H4 (cell line): Measurements from ENCODE around the gene JARID2. TPM values are rescaled to one million over a fixed set of nuclear protein-coding genes. Genes with fewer than 3 reads are reported as not detected.
"Not testable (repeated sequence)": the region's sequence is repeated elsewhere in the genome, so short reads cannot be mapped to it uniquely, and the experiment has no call there.

Experiments
- DNase-seq: peaks from one replicate; pipeline ENCODE4 v3.0.0-alpha.2; 2015; ENCODE audit warnings: low spot score
- total RNA-seq: library from RNA; depleted of rRNA; stranded (reverse); fragments of >200 nt; shearing (Covaris generic); gene quantifications from 2 replicates; pipeline ENCODE4 v1.2.3, GENCODE V29; 2014

Gene JARID2
- total RNA-seq, 1 experiment from 2014 or later, result 6.0 TPM

DNA sequence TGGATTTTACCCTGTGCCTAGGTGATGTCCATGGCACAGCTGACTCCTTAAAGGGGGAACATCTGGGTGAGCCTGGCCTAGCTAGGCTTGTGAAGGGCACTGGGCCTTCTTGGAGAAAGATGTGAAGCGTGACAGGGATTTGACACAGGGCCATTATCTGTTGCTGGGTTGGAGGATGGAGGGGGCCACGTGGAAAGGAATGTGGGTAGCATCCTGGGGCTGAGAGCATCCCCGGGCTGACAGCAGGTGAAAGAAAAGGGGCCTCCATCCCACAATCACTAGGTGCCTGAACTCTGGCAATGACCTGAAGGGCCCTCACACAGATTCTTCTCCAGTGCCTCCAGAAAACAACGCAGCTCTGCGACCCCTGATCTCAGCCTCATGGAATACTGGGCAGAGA lies 292.2 kb downstream of the JARID2 start:
- DNase-seq, result no peak

DNA sequence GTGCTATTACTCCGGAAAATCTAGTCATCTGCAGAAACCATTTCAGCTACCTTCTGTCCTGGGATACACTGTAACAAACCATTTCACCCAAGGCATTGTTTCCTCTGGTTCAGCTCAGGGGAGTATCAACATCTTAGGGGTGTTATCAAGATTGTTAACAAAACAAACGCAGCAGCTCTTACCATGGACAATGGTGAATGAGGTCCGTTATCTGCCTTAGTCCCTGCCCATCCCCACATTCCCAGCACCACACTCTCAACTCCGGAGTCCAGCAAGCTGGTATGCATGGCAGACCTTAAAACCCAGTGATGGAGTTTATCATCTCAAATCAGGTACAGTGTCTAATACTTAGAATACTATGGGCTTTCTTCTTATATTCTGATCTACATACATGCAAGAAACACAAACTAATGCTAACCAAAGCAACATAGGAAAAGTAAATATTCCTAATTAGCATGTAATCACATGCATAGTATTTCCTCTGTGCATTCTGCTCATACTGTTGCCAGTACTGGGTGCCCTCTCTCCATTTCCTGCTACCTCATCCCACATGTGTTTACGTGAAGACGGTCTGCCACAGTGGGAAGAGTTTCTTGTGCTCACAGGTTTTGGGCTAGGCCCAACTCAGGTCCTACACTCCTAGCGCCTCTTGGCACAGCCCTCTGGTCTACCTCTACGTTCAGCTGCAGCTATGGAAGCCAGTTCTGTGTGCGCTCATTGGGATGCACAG lies 293.1 kb downstream of the JARID2 start:
- DNase-seq, result no peak

DNA sequence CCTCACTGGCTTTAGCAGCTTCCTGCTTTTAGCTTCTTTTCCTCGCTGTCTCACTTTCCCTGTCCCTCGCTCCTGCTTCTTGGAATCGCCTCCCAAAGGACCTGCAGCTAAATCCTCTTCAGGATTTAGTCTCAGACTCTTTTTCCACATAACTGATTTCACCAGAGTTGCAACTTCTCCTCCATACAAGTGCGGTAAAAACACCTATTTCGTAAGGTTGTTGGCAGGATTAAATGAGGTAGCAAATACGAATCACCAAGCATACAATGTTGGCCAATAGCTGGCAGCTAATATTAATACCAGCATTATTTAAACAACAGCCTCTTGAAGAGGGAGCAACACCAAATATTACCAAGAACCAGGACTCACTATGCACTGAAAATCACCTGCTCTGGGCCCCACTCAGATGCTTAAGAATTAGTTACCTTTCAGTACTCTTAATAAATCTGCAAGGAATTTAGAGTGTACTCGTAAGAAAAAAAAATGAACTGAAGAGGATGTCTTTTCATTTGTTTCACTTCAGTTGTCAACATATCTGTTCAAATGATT lies 293.9 kb downstream of the JARID2 start:
- DNase-seq, result no peak

DNA sequence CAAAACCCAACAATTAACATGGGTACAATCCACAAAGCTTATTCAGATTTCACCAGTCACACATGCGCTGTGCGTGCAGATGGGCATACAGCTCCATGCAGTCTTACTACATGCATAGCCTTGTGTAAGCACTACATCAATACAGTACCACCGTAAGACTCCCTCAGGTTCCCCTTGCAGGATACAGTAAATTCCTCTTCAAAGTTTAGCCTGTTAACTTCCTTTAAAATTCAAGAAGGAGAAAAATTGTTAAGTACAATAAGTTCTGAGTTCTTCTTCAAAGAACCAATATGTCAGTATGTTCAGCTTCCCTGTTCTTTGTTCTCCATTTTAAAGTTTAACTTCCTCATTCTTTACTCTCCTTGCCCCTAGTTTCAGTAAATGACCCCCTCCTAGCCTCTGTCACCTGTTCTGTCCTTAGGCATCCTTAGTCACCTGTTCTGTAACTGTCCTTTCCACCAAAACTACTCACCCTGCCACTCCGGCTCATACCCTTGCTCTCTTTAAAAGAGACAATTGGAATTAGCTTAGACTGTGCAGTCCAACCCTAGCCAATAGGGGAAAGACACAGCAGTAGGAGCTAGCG lies 297.6 kb downstream of the JARID2 start:
- DNase-seq, result not testable (repeated sequence)

DNA sequence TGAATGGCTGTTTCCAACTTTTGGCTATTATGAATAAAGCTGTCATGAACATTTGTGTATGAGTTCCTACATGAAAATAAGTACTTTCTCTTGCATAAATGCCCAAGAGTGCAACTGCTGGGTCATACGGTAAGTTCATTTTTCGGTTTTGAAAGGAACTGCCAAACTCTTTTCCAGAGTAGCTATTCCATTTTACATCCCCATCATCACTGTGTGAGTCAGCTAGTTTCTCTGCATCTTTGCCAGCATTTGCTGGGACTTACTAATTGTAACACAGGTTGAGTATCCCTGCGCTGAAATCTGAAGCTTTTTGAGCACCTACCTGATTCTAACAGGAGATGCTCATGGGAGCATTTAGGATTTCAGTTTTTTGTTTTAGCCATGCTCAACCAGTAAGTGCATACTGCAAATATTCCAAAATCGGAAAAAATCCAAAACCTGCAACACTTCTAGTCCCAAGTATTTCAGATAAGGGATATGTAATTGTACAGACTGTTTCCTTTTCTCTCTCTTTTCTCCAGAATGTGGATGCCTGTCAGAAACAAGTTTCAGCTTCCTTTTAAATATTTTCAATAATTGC lies 298.5 kb downstream of the JARID2 start:
- DNase-seq, result no peak

DNA sequence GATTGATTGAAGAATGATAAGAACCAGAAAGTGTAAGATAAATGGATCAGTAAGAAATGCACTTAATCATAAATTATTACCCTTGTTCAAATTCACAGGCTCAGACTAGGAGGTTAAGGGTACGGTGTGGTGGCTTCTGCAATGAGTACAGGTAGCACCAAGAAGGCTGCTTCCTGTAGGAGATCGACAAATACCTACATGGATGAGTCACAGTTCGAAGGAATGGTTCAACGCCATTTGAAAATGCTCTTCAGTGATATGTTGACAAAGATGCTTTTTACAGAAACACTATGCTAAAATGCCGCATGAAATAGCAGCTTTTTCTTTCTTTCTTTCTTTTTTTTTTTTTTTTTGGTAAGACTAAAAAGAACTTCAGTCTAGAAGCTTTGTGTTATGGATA lies 300.7 kb downstream of the JARID2 start:
- DNase-seq, result no peak

DNA sequence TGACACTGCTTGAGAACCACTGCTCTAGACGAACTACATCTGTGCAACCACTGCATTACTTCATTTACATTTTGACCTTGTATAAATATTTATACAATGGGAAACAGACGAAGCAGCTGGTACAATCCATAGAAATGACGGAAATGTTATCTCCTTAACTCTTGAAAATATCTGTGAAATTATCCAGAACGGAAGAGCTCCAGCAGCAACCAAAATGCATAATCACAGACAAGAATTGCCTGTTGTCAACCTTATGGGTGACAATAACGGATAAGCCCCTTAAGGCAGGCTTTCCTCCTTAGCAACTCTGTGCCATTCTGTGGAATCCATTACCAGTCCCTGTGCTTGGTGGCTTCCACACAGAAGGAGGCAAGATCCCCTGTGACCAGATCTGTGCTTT lies 301.5 kb downstream of the JARID2 start:
- DNase-seq, result no peak

DNA sequence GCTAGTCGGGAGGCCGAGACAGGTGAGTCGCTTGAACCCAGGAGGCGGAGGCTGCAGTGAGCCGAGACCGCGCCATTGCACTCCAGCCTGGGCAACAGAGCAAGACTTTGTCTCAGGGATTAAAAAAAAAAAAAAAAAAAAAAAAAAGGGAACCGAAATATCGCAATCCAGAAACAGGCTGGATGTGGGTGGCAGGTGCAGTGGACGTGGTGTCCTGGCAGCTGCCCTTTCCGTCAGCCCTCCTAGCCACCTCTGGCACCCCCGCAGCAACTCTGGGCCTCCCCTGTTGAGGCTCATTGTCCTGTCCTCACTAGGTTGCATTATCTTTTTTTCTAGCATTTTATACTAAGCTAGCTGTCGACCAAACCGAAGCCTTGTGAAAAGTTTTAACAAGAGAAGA lies 303.5 kb downstream of the JARID2 start:
- no peak for DNase-seq

DNA sequence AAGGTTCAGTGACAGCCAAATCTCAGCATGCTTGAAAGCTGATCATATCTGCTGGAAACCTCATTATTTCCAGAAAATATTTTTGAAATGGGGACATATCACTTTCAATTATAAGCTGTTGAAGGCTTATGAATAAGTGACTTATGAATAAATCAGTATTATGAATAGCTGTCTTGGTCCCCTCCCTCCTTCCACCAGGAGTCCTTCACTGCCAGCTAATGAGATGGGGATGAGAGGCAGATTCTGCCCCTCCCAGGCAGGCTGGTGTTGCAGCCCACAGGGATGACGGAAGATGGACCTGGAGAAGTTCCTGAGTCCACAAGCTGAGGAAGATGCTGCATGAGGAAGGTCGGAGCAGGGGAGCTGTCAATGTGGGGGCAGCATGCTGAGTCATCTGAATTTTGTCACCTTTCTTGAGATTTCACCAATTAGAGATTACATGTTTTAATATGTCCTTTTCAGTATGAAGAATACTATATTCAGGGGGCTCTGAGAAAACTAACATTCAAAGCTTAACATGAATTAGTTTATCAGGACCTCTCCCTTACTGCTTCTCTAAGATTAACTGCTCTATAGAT lies 304.8 kb downstream of the JARID2 start:
- DNase-seq, result no peak

DNA sequence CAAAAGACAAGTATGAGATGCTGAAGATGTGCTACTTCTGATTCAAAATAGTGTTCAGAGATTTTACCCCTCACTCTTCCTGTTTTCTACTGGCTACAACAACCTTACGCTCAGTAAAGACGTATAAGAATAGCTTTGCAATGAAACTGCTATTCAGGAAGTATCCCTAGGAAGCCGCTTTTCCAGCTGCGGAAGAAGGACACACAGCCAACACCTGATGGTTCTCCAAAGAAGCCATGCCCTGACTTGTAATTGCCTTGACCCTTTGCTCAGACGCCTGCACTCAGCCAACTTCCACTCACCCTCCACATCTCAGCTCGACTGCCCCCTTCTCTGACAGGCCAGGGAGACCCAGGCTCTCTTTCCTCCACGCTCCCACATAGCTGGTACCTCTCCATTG lies 305.4 kb downstream of the JARID2 start:
- no peak for DNase-seq

DNA sequence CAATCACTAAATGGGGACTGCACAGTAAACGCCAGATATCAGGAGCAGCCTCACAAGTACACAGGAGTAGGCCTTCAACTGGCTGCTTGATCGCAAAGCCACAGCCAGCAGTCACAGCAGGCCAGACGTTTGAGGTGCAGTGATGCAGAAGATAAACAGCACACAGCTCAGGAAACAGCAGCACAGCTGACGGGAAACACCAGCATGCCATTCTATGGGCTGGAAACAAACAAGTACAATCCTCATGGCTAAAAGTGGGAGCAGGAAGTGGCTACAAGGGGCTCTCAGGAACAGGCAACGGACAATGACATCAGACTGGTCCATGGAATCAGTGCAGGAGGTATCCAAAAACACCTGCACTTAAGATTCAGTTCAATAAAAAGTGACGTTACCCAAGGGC lies 305.9 kb downstream of the JARID2 start:
- DNase-seq, result no peak

DNA sequence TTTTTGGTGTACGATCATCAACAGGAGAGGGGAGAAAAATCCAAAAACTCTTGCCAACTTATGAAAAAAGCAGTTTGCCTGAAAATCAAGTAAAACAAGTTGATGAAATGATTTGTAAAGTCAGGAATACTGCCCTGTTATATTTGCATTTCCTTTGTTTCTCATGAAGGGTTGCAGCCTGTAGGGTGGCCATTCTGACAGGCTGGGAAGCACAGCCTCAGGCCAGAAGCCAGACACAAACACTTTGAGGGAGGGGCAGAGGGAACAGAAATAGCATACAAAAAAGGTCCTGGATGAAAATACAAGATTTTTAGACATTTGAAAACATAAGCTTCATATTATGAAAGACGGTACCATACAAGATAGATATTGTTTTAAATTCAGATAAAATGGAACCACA lies 307.2 kb downstream of the JARID2 start:
- no peak for DNase-seq

DNA sequence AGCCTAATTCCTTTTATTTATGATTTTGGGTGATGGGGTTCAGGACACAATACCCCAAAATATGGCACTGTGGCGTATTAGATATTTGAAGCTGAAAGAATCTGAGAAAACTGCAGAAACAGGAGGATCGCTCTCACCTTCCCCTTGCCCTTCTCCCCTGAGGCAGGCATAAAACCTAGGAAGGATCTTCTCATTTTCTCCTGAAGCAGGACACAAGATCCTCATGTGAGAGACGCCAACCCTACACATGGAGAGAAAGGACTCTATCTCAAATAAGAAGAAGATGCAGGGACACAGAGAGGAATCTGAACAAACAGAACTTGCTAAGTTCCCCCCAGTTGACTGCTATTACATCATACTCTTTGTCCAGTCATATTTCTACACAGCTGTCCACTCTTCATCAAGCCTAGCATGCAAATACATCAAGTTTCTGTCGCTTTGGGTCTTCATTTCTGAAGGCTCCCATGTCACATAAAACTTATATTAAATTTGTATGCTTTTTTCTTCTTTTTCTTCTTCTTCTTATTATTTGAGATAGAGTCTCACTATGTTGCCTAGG lies 307.9 kb downstream of the JARID2 start:
- DNase-seq, result no peak

DNA sequence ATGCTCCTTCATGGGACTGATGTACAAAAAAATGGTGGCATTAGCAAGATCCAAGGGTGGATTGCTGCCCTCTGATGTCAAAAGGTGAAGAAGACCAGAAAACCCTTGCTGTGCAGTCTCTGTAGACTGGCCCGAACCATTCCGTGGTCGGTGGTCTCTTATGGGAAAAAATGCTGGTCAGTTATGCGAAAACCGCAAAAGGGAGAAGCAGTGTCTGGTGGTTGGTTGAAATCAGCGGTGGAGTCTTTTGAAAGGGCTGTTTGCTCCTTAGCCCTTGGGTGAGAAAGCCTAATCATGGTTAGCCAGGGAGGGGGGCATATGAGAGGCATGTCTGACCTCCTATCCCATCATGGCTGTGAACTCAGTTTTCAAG lies 308.8 kb downstream of the JARID2 start:
- DNase-seq, result no peak

DNA sequence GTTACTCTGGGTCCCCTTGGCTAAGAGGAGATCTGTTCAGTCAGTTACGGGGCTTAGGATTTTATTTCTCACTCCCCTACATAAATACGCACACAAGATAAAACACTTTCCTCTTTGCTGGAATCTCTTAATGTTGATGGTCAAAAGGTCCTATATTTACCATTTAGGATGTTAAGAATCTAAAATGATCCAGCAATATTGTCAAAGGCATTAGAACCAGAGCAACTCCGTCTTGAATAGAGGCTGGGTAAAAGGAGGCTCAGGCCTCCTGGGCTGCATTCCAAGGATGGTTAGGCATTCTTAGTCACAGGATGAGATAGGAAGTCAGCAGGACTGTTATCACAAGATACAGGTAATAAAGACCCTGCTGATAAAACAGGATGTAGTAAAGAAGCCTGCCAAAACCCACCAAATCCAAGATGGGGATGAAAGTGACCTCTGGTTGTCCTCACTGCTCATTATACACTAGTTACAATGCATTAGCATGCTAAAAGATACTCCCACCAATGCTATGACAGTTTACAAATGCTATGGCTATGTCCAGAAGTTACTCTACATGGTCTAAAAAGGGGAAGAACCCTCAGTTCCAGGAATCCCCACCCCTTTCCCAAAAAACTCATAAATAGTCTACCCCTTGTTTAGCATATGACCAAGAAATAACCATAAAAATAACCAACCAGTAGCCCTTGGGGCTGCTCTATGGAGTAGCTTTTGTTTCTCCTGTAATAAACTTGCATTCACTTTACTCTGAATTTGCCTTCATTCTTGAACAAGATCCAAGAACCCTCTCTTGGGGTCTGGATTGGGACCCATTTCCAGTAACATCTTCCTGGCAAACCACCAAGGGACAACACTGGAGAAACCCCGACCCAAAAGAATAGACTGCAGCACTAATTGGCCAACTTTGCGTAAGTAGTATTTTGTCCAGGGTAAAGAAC lies 309.5 kb downstream of the JARID2 start:
- no peak for DNase-seq

DNA sequence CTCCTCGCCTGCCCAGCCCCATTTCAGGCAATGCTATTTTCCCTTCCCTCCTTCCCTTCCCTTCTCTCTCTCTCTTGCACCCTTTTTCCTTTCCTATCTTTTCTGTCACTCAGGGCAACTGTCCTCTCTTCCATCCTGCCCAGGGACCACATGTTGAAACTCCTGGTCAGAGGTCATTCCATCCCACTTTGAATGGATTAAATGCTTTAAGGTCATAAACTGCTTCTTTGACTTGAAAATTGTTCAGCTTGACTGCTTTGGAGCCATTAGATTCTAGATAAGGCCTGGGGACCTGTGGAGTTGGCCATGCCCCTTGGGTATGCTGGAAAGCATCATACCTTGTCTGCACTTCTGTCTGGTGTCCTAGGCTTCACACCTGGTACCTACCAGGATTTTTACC lies 310.8 kb downstream of the JARID2 start:
- DNase-seq, result no peak

DNA sequence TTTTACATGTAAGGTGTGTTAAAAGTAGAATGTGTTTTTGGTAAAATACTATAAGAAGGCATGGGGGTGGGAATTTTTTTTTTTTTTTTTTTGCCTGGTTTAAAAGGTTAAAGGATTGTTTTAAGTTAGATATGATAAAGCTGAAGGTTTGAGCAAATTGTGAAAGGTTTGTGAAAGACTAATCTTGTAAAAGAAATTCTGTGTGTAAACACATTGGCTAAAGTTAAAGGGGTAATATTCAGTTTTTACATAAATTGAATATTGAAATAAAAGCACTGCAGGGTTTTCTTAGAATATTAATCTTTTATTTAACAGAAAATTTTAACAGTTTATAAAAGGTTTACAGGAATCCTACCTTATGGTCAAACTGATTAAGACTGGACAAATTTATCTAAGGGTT lies 311.3 kb downstream of the JARID2 start:
- DNase-seq, result no peak

DNA sequence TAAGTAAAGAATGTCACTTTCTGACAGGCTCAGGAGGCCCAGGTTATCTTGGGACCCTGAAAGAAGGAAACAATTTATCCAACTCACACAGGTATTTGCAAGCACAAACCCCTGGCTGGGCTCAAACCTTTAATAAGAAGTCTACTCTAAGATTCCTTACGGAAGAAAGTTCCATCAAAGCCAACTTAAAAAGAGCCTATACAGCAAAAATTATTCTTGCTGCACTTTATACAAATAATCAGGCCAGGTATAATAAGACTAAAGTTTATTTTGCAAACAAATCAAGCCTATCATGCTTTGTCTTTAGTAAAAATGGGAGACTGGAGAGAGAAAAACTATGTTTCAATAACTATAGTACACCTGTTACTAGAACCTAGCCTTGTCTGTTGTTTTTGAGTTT lies 314.8 kb downstream of the JARID2 start:
- DNase-seq, result no peak

DNA sequence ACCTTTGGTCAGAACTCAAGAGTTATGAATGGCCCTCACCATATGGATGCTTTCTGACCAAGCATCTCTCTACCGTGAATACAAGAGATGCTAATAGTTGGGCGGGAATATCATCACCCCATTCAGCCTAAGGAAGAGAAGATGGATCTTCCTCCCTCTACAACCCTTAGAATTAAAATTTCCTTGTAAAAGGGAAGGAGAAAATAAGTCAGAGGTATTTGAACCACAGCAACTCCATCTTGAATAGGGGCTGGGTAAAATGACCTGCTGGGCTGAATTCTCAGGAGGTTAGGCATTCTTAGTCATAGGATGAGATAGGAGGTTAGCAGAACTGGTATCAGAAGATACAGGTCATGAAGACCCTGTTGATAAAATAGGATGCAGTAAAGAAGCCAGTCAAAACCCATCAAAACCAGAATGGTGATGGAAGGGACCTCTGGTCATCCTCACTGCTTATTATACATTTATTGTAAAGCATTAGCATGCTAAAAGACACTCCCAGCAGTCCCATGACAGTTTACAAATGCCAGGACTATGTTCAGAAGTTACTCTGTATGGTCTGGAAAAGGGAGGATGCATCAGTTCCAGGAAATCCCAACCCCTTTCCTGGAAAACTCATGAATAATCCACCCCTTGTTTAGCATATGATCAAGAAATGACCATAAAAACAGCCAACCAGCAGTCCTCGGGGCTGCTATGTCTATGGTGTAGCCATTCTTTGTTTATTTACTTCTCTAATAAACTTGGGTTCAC lies 315.8 kb downstream of the JARID2 start:
- no peak for DNase-seq

DNA sequence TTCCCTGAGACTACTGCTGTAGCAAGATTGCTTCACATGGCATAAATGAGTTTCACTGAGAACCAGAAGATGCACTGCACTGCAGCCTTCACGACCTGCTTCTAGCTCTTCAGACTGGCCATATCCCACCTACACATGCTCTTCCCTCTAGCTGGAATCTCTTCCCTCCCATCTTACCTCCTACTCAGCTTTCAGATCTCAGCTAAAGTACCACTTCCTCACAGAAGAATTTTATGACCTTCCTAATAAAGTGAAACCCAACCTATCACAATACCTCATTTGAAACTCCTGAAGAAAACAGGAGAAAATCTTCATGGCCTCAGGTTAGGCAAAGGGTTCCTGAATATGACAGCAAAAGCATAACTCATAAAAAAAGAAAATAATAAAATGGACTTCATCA lies 317.1 kb downstream of the JARID2 start:
- DNase-seq, result no peak
